Endothelial cell (in vitro differentiated cells): ENCODE measurements around the gene PARD3. TPM values are rescaled to one million over a fixed set of nuclear protein-coding genes. Genes with fewer than 3 reads are reported as not detected.
"Not testable (repeated sequence)": the region's sequence is repeated elsewhere in the genome, so short reads cannot be mapped to it uniquely, and the experiment has no call there.

Experiments
- DNase-seq: peaks from one replicate; pipeline ENCODE4 v3.0.0; 2021; ENCODE audit warnings: low spot score
- H3K27ac Mint-ChIP-seq: one replicate; pipeline ENCODE4 v1.8.0; 2021; ENCODE audit warnings: mixed read lengths, inconsistent platforms; ENCODE audit not compliant: unreplicated experiment
- H3K27me3 Mint-ChIP-seq: one replicate; pipeline ENCODE4 v1.8.0; 2021; ENCODE audit warnings: mild to moderate bottlenecking, moderate library complexity, mixed read lengths, inconsistent platforms; ENCODE audit not compliant: unreplicated experiment
- H3K36me3 Mint-ChIP-seq: one replicate; pipeline ENCODE4 v1.8.0; 2021; ENCODE audit warnings: mild to moderate bottlenecking, low read depth, mixed read lengths, inconsistent platforms; ENCODE audit not compliant: unreplicated experiment
- H3K4me1 Mint-ChIP-seq: one replicate; pipeline ENCODE4 v1.8.0; 2021; ENCODE audit warnings: mild to moderate bottlenecking, mixed read lengths, inconsistent platforms; ENCODE audit not compliant: unreplicated experiment
- H3K4me3 Mint-ChIP-seq: one replicate; pipeline ENCODE4 v1.8.0; 2021; ENCODE audit warnings: mild to moderate bottlenecking, mixed read lengths, inconsistent platforms; ENCODE audit not compliant: unreplicated experiment
- H3K9me3 Mint-ChIP-seq: one replicate; pipeline ENCODE4 v1.8.0; 2021; ENCODE audit warnings: mixed read lengths, inconsistent platforms; ENCODE audit not compliant: unreplicated experiment
- total RNA-seq: library from RNA; stranded (reverse); fragmentation: NEBNext Ultra II Directional; extraction: Animal tissue kit (Norgen Biotek cat#: 25700); gene quantifications from one replicate; pipeline ENCODE4 v1.2.1, GENCODE V29; 2021; ENCODE audit not compliant: unreplicated experiment
- TF ChIP-seq, protein P1 (sequence below): fragments of 200-600 bp; sonication (generic); IDR thresholded peaks from one replicate; pipeline ENCODE4 v1.5.0; 2021; ENCODE audit warnings: antibody characterized with exemption; ENCODE audit not compliant: unreplicated experiment

Gene PARD3
- total RNA-seq, 1 donor from 2014 or later = 35.2 TPM

DNA sequence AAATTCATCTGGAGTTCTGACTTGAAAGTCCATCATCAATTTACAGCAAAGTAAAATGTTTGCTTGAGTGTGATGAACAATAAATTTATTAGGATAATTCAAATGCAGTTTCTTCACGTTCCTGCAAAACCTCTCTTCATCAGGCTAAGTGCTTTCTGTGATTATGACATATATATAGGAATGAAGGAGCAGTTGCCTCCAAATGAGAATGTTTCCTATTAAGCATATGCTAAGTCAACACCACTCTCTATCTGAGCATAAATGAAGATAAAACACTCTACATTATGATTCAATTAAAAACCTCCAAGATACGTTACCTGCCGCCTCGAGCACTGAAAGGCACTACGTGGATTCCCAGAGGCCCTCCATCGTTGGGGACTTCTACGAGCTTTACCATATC is 416.1 kb downstream of the PARD3 start:
- Mint-ChIP-seq H3K27me3 (no peaks in the 10 kb centered on the region), H3K4me3 (no peak overlapping the region), H3K36me3 (peaks cover 4% of the 10 kb centered on the region), H3K4me1 (no peaks in the 10 kb centered on the region), H3K27ac (no peak overlapping the region), H3K9me3 (no peaks in the 10 kb centered on the region)
- TF ChIP-seq, protein P1, sequence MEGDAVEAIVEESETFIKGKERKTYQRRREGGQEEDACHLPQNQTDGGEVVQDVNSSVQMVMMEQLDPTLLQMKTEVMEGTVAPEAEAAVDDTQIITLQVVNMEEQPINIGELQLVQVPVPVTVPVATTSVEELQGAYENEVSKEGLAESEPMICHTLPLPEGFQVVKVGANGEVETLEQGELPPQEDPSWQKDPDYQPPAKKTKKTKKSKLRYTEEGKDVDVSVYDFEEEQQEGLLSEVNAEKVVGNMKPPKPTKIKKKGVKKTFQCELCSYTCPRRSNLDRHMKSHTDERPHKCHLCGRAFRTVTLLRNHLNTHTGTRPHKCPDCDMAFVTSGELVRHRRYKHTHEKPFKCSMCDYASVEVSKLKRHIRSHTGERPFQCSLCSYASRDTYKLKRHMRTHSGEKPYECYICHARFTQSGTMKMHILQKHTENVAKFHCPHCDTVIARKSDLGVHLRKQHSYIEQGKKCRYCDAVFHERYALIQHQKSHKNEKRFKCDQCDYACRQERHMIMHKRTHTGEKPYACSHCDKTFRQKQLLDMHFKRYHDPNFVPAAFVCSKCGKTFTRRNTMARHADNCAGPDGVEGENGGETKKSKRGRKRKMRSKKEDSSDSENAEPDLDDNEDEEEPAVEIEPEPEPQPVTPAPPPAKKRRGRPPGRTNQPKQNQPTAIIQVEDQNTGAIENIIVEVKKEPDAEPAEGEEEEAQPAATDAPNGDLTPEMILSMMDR = no peak
- no peak for DNase-seq

DNA sequence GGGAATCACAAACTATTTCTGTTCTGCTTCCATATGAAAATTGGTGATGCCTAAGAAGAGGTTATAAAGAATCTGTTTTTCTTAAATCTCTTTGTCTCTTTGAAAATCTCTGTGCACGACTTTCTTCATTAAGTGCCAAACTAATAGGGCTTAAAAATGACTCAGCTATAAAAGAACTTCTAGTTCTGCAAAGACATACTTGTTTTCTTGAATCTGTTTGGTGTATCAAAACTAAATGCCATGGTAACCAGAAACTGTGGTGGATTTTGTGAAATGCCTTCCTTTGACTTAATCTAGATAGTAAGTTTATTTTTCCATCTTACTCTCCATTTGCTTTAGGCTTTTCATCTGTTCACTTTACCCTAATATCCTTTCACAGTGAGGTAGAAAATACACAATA is 417.8 kb downstream of the PARD3 start:
- no peak for DNase-seq
- Mint-ChIP-seq H3K9me3 (no peaks in the 10 kb centered on the region), H3K27me3 (no peaks in the 10 kb centered on the region), H3K4me1 (no peaks in the 10 kb centered on the region), H3K27ac (no peak overlapping the region), H3K4me3 (no peak overlapping the region), H3K36me3 (peaks cover 4% of the 10 kb centered on the region)
- TF ChIP-seq, protein P1 = no peak

DNA sequence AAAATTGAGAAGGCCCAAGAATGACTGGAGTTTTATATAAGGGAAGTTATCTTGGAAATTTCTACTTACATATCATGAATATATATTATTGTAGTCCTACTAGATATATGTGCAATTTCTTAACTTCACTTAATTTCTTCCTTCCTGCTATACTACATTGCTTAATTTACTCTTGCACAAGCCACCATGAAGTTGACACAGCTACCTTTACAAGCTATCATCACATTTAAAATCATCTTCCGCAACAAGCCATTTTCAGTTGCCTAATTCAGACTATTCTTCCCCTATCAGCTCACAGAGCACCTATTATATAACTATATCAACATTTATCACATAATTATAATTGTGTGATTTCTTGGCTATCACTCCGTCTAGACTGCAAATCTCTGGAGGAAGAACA is 418.4 kb downstream of the PARD3 start:
- no peaks in the 10 kb centered on the region for H3K27me3 Mint-ChIP-seq
- no peaks in the 10 kb centered on the region for H3K4me1 Mint-ChIP-seq
- H3K9me3 Mint-ChIP-seq = no peaks in the 10 kb centered on the region
- H3K27ac Mint-ChIP-seq = no peak overlapping the region
- H3K36me3 Mint-ChIP-seq = peaks cover 4% of the 10 kb centered on the region
- DNase-seq = no peak
- TF ChIP-seq, protein P1 = no peak
- no peak overlapping the region for H3K4me3 Mint-ChIP-seq

DNA sequence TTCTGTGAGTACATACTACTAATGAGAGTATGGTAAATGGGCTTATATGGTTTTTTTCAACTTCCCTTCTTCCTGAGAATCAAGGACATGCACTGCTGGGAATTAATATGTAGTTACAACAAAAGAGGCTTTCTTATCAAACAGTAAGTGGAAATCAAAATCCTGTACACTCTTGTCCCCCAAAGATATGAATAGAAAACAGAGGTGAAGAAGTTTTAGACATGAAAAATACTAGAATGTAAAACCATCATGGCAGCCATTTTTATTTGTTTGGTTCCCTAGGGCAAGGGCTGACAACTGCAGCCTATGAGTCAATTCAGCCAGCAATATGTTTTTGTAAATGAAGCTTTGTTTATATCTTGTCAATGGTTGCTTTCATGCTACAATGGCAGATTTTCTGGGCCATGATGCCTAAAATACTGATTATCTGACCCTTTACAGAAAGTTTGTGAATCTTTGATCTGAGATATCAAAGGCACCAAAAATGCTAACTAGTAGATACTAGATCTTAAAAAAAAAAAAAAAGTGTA is 422.4 kb downstream of the PARD3 start:
- Mint-ChIP-seq H3K9me3 (no peaks in the 10 kb centered on the region), H3K4me3 (no peak overlapping the region), H3K36me3 (no peaks in the 10 kb centered on the region), H3K27ac (no peak overlapping the region), H3K4me1 (peaks cover 5% of the 10 kb centered on the region), H3K27me3 (no peaks in the 10 kb centered on the region)
- TF ChIP-seq, protein P1 = no peak
- DNase-seq = no peak

DNA sequence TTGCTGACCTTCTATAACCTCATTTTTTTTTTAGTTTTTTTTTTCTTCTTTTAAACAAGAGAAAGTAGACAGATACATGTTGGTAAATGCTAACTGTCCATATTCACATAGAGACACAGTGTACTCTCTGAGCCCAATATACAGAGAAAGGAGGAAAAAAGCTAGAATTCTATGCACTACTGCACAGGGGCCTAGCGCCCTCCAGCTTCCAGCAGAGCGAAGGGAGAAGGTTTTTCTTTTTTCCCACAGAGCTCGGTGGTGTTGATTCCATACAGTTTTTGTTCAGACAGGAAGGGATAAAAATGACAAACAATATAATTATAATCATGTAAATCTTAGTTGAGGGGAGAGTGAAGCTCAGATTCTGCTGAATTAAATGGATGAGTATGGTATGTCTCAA is 423.9 kb downstream of the PARD3 start:
- peak; percentile 25 for DNase-seq
- H3K36me3 Mint-ChIP-seq, H3K9me3 Mint-ChIP-seq, H3K27ac Mint-ChIP-seq, H3K4me1 Mint-ChIP-seq, H3K4me3 Mint-ChIP-seq, H3K27me3 Mint-ChIP-seq: not testable (repeated sequence)
